NB4 (cell line): ENCODE measurements around the gene LHX8.

ENCODE experiments used
- CTCF ChIP-seq: IDR thresholded peaks from one replicate; pipeline ENCODE4 v1.5.1; 2012; ENCODE audit warnings: low read depth, low read length
- MAX ChIP-seq: IDR thresholded peaks from 2 replicates; pipeline ENCODE4 v1.6.1; 2011; ENCODE audit warnings: low read depth, low read length
- POLR2A ChIP-seq: IDR thresholded peaks from 2 replicates; pipeline ENCODE4 v1.6.1; 2011; ENCODE audit warnings: mild to moderate bottlenecking; ENCODE audit not compliant: insufficient read length; ENCODE audit errors: extremely low read depth

GRCh38 chr1:75198163-75198562 lies 64.0 kb downstream of the LHX8 start:
- no peak for TF ChIP-seq CTCF
- TF ChIP-seq POLR2A: no peak
- TF ChIP-seq MAX: no peak
